OCI-M2 (cell line): ENCODE measurements around the gene SCO2.

ENCODE experiments used
- DNase-seq: peaks from one replicate; lab custom pipeline; 2025; ENCODE audit not compliant: unreplicated experiment; lab: John Stamatoyannopoulos, UW

SCO2 gene

GRCh38 chr22:50503475-50504145, 21.8 kb downstream of the SCO2 start:
- DNase-seq: no peak

GRCh38 chr22:50502628-50503474, 22.5 kb downstream of the SCO2 start:
- DNase-seq: no peak

GRCh38 chr22:50502096-50502495, 23.3 kb downstream of the SCO2 start:
- DNase-seq: no peak

- DNase-seq: no peak
Observed at GRCh38 chr22:50500452-50500851, 24.9 kb downstream of the SCO2 start.

GRCh38 chr22:50498322-50498890, 27.0 kb downstream of the SCO2 start:
- peak; percentile 35 for DNase-seq

- no peak for DNase-seq
Observed at GRCh38 chr22:50497093-50497492, 28.3 kb downstream of the SCO2 start.

GRCh38 chr22:50490531-50491308, 34.7 kb downstream of the SCO2 start:
- DNase-seq: no peak

- no peak for DNase-seq
Observed at GRCh38 chr22:50489363-50490243, 35.8 kb downstream of the SCO2 start.

- DNase-seq: no peak
Observed at GRCh38 chr22:50488886-50489285, 36.5 kb downstream of the SCO2 start.

- no peak for DNase-seq
Observed at GRCh38 chr22:50488006-50488677, 37.3 kb downstream of the SCO2 start.

GRCh38 chr22:50487290-50488005, 38.0 kb downstream of the SCO2 start:
- no peak for DNase-seq

- DNase-seq: no peak
Observed at GRCh38 chr22:50486561-50487289, 38.7 kb downstream of the SCO2 start, which contains the start of gene MIOX. MIOX (plus strand) TSS chr22:50486859; CDS start chr22:50486898, 39 bp downstream.

- no peak for DNase-seq
Observed at GRCh38 chr22:50485221-50486131, 39.9 kb downstream of the SCO2 start.

GRCh38 chr22:50483977-50484853, 41.2 kb downstream of the SCO2 start:
- DNase-seq: no peak

GRCh38 chr22:50483556-50483955, 41.8 kb downstream of the SCO2 start:
- no peak for DNase-seq

GRCh38 chr22:50483106-50483505, 42.3 kb downstream of the SCO2 start:
- DNase-seq: no peak
